Measurements from ENCODE around the gene NECTIN4. TPM values are rescaled to one million over a fixed set of nuclear protein-coding genes. Genes with fewer than 3 reads are reported as not detected.

The NECTIN4 gene
- total and polyA plus RNA-seq, 2 experiments from 2014 or later, result 0.16 TPM; not detected in 1

DNA sequence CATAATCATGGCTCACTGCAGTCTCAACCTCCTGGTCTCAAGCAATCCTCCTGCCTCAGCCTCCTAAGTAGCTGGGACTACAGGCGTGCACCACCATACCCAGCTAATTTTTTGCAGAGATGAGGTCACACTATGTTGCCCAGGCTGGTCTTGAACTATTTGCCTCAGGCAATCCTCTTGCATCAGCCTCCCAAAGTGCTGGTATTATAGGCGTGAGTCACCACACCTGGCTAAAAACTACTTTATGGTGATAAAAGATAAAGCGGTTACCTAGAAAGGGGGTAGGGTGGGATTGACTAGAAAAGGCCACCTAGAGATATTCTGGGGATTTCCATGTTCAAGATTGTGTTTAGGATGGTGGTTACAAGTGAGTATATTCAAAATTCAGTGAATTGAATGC, 55.6 kb downstream of the NECTIN4 start (continued):
- TF ChIP-seq POLR2AphosphoS5 (IDR thresholded peaks at IDR 0.05; ENCODE audit: low read depth) (no peak), ZNF114 (CRISPR knock-in tag; IDR thresholded peaks at IDR 0.05) (no peak), EZH2 (IDR thresholded peaks at IDR 0.05; ENCODE audit: low read depth, unreplicated experiment) (no peak)
- TF ChIP-seq, protein P1, sequence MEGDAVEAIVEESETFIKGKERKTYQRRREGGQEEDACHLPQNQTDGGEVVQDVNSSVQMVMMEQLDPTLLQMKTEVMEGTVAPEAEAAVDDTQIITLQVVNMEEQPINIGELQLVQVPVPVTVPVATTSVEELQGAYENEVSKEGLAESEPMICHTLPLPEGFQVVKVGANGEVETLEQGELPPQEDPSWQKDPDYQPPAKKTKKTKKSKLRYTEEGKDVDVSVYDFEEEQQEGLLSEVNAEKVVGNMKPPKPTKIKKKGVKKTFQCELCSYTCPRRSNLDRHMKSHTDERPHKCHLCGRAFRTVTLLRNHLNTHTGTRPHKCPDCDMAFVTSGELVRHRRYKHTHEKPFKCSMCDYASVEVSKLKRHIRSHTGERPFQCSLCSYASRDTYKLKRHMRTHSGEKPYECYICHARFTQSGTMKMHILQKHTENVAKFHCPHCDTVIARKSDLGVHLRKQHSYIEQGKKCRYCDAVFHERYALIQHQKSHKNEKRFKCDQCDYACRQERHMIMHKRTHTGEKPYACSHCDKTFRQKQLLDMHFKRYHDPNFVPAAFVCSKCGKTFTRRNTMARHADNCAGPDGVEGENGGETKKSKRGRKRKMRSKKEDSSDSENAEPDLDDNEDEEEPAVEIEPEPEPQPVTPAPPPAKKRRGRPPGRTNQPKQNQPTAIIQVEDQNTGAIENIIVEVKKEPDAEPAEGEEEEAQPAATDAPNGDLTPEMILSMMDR (conservative IDR thresholded peaks at IDR 0.05; ENCODE audit: low read depth in 2 of 2), result no peak

DNA sequence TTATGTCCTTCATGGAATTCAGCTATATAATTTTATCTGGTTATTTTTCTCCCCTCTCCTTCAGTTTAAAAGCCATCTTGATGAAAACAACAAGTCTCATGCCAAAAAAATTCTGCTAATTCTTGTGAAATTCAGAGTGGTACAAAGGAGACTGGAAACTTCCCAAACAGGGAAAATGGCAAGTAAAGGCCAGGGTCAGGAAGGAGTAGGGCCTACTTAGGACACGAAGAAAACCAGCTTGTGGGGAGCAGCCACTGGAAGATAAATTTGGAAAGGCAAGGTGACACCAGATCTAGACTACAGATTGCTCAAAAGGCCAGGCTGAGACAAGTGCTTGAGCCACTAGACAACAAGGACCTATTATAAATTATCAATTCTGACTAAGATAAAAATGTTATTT, 56.9 kb downstream of the NECTIN4 start:
- H3K27ac Mint-ChIP-seq, result no peak overlapping the region
- peak overlapping the region; percentile 45; the same call in 1 of the 2 replicates for H3K27ac ChIP-seq (ENCODE audit: low read depth)
- H3K36me3 ChIP-seq (ENCODE audit: insufficient read depth), result no peaks in the 10 kb centered on the region
- H4K20me1 ChIP-seq (replicated peaks; ENCODE audit: insufficient read depth), result no peaks in the 10 kb centered on the region
- no peak overlapping the region for H3K4me2 ChIP-seq
- DNase-seq (ENCODE audit: low spot score) (no peak), ATAC-seq (no peak)
- peaks cover 12% of the 10 kb centered on the region for H3K79me2 ChIP-seq (replicated peaks; ENCODE audit: insufficient read depth)
- no peak overlapping the region for H3K4me3 Mint-ChIP-seq
- no peak for TF ChIP-seq STAT1 (IDR thresholded peaks at IDR 0.05; ENCODE audit: unreplicated experiment)
- no peak for TF ChIP-seq ZNF114 (CRISPR knock-in tag; IDR thresholded peaks at IDR 0.05)
- no peak for TF ChIP-seq POLR2AphosphoS5 (IDR thresholded peaks at IDR 0.05; ENCODE audit: low read depth)
- no peak for TF ChIP-seq NANOG (IDR thresholded peaks at IDR 0.05; ENCODE audit: borderline replicate concordance)
- no peak for TF ChIP-seq EZH2phosphoT487 (IDR thresholded peaks at IDR 0.05; ENCODE audit: unreplicated experiment)
- no peak for TF ChIP-seq CREB1 (CRISPR knock-in tag; IDR thresholded peaks at IDR 0.05; ENCODE audit: low read depth)
- no peak for TF ChIP-seq ZNF331 (CRISPR knock-in tag; IDR thresholded peaks at IDR 0.05; ENCODE audit: low read depth)
- no peak for TF ChIP-seq REST (IDR thresholded peaks at IDR 0.05; ENCODE audit: unreplicated experiment)
- peaks cover 22% of the 10 kb centered on the region for H3K4me1 Mint-ChIP-seq
- peaks cover 23% of the 10 kb centered on the region for H3K4me1 ChIP-seq (ENCODE audit: insufficient read depth)
- no peaks in the 10 kb centered on the region for H3K9me2 ChIP-seq (ENCODE audit: insufficient read depth)
- peaks cover 20% of the 10 kb centered on the region for H3K36me3 Mint-ChIP-seq (ENCODE audit: low read depth)
- H2AFZ ChIP-seq, result no peak overlapping the region
- H3F3A ChIP-seq (replicated peaks; ENCODE audit: low read depth), result peaks cover 9% of the 10 kb centered on the region
- no peak overlapping the region for H3K4me3 ChIP-seq
- peaks cover 20% of the 10 kb centered on the region for H3K9me3 Mint-ChIP-seq
- no peaks in the 10 kb centered on the region for H3K27me3 ChIP-seq (ENCODE audit: insufficient read depth)
- peaks cover 2% of the 10 kb centered on the region for H3K27me3 Mint-ChIP-seq (ENCODE audit: insufficient read depth, low read depth, poor library complexity)

Data from GM23338 (cell line).